ENCODE results near the gene SLC22A5. TPM values are rescaled to one million over a fixed set of nuclear protein-coding genes. Genes with fewer than 3 reads are reported as not detected.
A peak's percentile ranks its signal among the peaks of the same experiment; 100 is the strongest.

Gene SLC22A5
- total and polyA plus RNA-seq, 9 donors, result 5.2 to 37.5 (median 10.4) TPM

DNA sequence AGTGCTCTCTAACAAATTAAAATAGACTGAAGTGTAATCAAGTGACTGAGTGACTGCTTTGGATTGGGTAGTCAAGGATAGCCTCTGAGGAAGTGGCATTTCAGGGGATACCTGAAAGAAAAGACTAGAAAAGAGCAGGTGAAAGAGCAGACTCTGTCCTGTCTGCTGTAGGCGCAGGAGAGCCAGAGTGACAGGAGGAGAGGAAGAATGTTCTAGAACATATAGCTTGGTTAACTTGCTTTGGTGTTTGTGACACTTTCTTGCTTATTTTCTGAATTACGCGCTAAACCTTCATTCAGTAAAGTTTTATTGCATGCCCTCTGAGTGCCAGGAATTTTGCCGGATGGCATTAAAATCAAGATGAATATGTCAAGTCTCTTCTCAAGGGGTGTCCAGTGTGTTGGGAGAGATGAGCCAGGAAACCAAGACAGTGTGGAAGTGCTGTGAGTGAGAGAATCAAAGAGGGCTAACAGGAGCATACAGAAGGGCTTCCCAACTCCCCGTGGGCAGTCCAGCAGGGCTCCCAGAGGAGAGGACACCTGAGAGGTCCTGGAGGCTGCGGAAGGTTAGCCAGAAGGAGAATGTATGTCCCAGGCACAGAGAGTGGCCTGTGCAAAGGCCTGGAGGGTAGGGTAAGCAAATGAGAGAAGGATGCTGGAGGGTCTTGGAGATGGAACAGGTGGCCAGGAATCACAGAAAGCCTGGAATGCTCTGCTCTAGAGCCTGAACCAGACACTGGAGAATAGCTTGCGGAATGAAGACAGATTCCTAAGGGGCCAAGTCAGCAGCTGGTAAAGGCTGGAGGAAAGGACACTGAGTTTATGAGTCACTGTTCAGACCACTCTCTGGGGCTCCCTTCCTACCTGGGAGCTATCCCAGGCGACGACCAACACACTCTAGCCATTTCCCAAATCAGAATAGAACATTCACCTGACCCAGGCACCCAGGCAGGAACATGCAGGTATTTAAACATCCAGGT, 59.3 kb downstream of the SLC22A5 start:
- intact Hi-C loops (cut with DNase I), result loop anchor here in 1 of 4 donors (10.0 kb wide), 1 partner anchor 46 kb away; no protein-coding TSS in a partner anchor
- H3K4me1 ChIP-seq (ENCODE audit: insufficient read depth), result peaks cover 25% of the 10 kb centered on the region
- no peaks in the 10 kb centered on the region for H3K27me3 ChIP-seq
- H3K4me3 ChIP-seq, result no peak overlapping the region
- WGBS, 3 donors, result 75 to 78% (median 78%) methylated on average over 9 of the region's 9 CpGs
- no peaks in the 10 kb centered on the region for H3K9me3 ChIP-seq
- peak in 1 of 5 donors; percentile 12 for DNase-seq
- no peak overlapping the region for H3K27ac ChIP-seq
- no peaks in the 10 kb centered on the region for H3K36me3 ChIP-seq
- TF ChIP-seq EP300 (IDR thresholded peaks at IDR 0.05) (no peak), POLR2A (IDR thresholded peaks at IDR 0.05) (no peak), CTCF (IDR thresholded peaks at IDR 0.05) (no peak)

- H3K27me3 ChIP-seq, result no peaks in the 10 kb centered on the region
- 77 to 79% (median 78%) methylated on average over 6 of the region's 6 CpGs for WGBS, 3 donors
- no peak overlapping the region for H3K4me3 ChIP-seq
- TF ChIP-seq CTCF (IDR thresholded peaks at IDR 0.05), result no peak
- no peak for TF ChIP-seq POLR2A (IDR thresholded peaks at IDR 0.05)
- no peaks in the 10 kb centered on the region for H3K9me3 ChIP-seq
- H3K27ac ChIP-seq, result no peak overlapping the region
- peaks cover 22% of the 10 kb centered on the region for H3K4me1 ChIP-seq (ENCODE audit: insufficient read depth)
- no peak for DNase-seq
- H3K36me3 ChIP-seq, result no peaks in the 10 kb centered on the region
- intact Hi-C loops (cut with DNase I), result loop anchor here in 1 of 4 donors (10.0 kb wide), 1 partner anchor 45 kb away; no protein-coding TSS in a partner anchor
These were observed 60.2 kb downstream of the SLC22A5 start for GRCh38 chr5:132429463-132430440.

GRCh38 chr5:132430746-132431145, 61.2 kb downstream of the SLC22A5 start:
- no peak overlapping the region for H3K4me3 ChIP-seq
- 78 to 81% (median 79%) methylated on average over 3 of the region's 3 CpGs for WGBS, 3 donors
- H3K4me1 ChIP-seq (ENCODE audit: insufficient read depth), result peaks cover 28% of the 10 kb centered on the region
- H3K27me3 ChIP-seq, result no peaks in the 10 kb centered on the region
- intact Hi-C loops (cut with DNase I), result no loop called here
- no peaks in the 10 kb centered on the region for H3K36me3 ChIP-seq
- no peaks in the 10 kb centered on the region for H3K9me3 ChIP-seq
- H3K27ac ChIP-seq, result no peak overlapping the region
- TF ChIP-seq CTCF (IDR thresholded peaks at IDR 0.05) (no peak), EP300 (IDR thresholded peaks at IDR 0.05) (no peak), POLR2A (IDR thresholded peaks at IDR 0.05) (no peak)
- peak in 1 of 5 donors; percentile 10 for DNase-seq

DNA sequence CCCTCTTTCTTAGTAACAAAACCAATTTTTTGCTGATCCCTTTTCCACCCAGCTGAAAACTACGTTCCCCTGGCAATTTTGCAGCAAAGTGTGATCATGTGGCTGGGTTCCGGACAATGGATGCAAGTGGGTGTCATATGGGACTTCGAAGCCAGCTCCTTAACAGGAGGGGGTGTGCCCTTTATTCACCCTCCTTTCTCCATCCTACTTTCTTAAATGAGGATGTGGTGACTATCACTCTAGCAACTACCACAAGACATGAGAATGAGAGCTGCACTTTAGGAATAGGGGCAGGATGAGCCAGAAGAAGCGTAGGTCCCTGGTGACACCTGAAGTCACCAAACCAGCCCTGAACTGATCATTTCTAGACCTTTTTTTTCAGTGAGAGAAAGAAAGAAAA, 62.1 kb downstream of the SLC22A5 start:
- WGBS, 3 donors, result 92 to 97% (median 95%) methylated on average over 4 of the region's 4 CpGs
- Histone ChIP-seq H3K4me1 (ENCODE audit: insufficient read depth) (peaks cover 26% of the 10 kb centered on the region), H3K4me3 (no peak overlapping the region), H3K27ac (no peak overlapping the region), H3K36me3 (no peaks in the 10 kb centered on the region), H3K27me3 (no peaks in the 10 kb centered on the region), H3K9me3 (no peaks in the 10 kb centered on the region)
- TF ChIP-seq POLR2A (IDR thresholded peaks at IDR 0.05), result no peak
- TF ChIP-seq EP300 (IDR thresholded peaks at IDR 0.05), result no peak
- TF ChIP-seq CTCF (IDR thresholded peaks at IDR 0.05), result no peak
- peak in 1 of 5 donors; percentile 3 for DNase-seq
- intact Hi-C loops (cut with DNase I), result no loop called here
